Fibroblast of the conjunctiva (primary cell): ENCODE measurements around the gene GYG1.

Experiments
- DNase-seq: peaks from one replicate; pipeline ENCODE4 v3.0.0-alpha.2; 2010; ENCODE audit warnings: low read depth

GYG1 gene

GRCh38 chr3:148991219-148992026, at the start of gene GYG1:
Gene GYG1, plus strand, starts transcription at chr3:148991540. Its CDS starts 101 bp downstream, at chr3:148991641.
- peak; percentile 60 for DNase-seq

- DNase-seq = peak; percentile 95
These were observed 47.7 kb upstream of the GYG1 start for GRCh38 chr3:148943506-148944205.

- DNase-seq = no peak
These were observed 46.2 kb upstream of the GYG1 start for GRCh38 chr3:148945116-148945515.

- no peak for DNase-seq
These were observed 42.3 kb upstream of the GYG1 start for GRCh38 chr3:148948913-148949657.

GRCh38 chr3:148950806-148951205, 40.5 kb upstream of the GYG1 start:
- DNase-seq = no peak

- DNase-seq = no peak
These were observed 39.6 kb upstream of the GYG1 start for GRCh38 chr3:148951599-148952361.

- DNase-seq = no peak
These were observed 38.2 kb upstream of the GYG1 start for GRCh38 chr3:148953094-148953493.

- DNase-seq = no peak
These were observed 36.4 kb upstream of the GYG1 start for GRCh38 chr3:148954981-148955380.

- peak; percentile 93 for DNase-seq
These were observed 35.6 kb upstream of the GYG1 start for GRCh38 chr3:148955544-148956346.

- no peak for DNase-seq
These were observed 33.8 kb upstream of the GYG1 start for GRCh38 chr3:148957586-148957985.

- no peak for DNase-seq
These were observed 32.6 kb upstream of the GYG1 start for GRCh38 chr3:148958696-148959095.

GRCh38 chr3:148962513-148962912, 28.8 kb upstream of the GYG1 start:
- DNase-seq = peak; percentile 32

GRCh38 chr3:148964809-148965208, 26.5 kb upstream of the GYG1 start:
- DNase-seq = no peak

- no peak for DNase-seq
These were observed 23.0 kb upstream of the GYG1 start for GRCh38 chr3:148968321-148968720.

GRCh38 chr3:148970271-148970670, 21.1 kb upstream of the GYG1 start:
- no peak for DNase-seq

GRCh38 chr3:148971401-148972163, 19.8 kb upstream of the GYG1 start:
- no peak for DNase-seq

GRCh38 chr3:148974726-148975125, 16.6 kb upstream of the GYG1 start:
- no peak for DNase-seq

GRCh38 chr3:148975248-148975647, 16.1 kb upstream of the GYG1 start:
- no peak for DNase-seq

GRCh38 chr3:148975696-148976095, 15.6 kb upstream of the GYG1 start:
- DNase-seq = no peak

- no peak for DNase-seq
These were observed 10.1 kb upstream of the GYG1 start for GRCh38 chr3:148981273-148981672.
